HK-2 (cell line): Measurements from ENCODE around the gene HCFC1.

ENCODE experiments used
- DNase-seq: peaks from one replicate; pipeline ENCODE4 v3.0.0-alpha.2; 2018; ENCODE audit not compliant: unreplicated experiment

Gene HCFC1

DNA sequence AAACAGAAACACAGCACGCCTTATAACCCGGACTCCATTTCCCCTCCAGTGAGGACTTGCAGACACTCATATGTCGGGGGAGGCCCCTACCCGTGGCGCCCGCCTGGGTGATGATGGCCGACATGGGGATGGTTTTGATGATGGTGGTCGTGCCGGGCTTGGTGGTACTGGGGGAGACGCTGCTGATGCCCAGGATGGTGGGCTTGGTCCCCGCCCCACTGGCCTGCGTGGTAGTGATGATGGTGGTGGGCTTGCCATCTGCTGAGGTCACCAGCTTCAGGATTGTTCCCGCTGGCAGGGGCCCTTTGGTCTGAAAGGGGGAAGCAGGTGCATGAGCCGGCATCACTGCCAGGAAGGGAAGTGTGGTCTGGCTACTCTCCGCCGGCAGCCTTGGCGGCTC, 14.4 kb downstream of the HCFC1 start:
- no peak for DNase-seq

DNA sequence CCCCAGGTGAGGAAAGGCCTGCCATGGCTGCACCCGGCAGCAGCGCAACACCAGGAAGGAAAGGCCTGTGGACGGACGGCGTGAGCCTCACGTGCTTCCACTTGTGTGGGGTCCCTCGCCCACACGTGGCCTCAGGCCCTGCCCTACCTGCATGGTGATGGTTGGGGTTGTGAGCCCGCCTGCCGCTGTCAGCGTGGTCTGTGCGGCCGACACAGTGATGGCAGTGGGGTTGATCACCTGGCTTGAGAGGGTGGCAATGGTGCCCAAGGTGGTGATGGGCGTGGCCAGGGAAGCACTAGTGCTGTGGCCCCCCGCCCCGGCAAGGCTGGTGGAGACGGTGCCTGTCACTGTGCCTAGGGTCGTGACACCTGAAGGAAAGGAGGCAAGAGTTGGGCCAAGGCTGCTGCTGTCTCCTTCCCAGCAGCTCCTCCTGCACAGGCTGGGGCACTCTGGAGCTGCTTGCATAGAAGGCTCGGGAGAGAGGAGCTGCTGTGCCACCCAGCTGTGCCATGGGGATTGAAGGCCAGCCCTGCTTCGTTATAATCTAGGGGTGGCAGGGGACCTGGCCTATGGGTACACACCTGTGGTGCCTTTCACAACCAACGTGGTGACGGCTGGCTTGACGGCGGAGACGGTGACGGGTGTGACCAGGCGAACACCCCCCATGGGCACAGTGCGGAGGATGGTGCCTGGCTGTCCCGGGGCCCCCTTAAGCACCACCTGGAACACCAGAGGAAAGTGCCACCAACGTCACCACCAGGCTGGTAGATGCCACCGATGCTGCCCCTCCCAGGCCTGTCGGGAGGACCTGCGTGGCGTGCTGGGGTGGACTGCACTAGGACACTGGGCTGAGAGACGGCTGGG, 15.3 kb downstream of the HCFC1 start:
- DNase-seq = no peak

DNA sequence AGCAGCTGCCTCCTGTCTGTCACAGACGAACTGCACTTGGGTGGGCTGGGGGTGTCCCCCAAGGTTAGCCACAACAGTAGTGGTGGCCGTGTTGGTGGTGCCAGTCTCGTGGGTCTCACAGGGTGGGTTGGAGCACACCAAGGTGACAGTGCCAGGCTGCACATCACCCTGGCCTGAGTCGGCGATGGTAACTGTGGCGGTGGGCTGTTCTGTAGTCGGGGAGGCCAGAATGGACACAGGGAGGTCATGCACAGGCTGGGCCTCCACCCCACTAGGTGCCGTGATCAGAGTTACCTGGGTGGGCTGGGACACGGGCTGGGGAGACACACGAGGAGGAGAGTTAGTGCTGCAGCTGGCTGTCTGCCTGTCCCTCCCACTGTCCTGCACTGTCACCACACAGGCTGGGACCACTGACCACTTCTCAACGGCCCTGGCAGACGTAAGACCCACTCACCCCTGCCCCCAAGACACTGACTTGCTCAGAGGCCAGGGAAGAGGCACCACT, 16.3 kb downstream of the HCFC1 start:
- no peak for DNase-seq

DNA sequence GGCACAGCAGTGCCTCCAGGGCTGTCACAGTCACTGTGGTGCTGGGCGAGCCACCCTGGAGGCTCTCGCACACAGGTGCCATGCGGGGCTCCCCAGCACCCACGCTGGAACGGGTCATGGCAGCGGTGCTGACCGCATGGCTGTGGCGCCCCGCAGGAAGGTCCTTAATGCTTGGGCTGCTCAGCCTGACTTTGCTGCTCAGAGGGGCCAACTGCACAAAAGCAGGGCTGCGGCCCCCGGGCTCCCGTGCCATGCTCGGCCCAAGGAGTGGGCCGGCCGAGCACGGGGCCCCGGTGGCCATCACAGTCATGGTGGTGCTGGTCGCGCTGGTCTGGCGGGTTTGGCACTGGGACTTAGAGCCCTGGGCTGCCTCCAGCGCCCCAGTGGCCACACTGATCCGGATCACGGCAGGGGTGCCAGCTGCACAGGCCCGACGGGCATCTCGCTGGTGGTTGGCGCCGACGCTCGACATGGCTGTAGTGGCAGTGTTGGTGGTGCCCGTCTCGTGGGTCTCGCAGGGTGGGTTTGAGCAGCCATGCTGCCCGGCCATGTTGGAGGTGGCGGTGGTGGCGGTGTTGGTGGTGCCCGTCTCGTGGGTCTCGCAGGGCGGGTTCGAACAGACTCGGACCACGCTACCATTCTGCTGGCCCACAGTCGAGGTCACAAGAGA, 16.9 kb downstream of the HCFC1 start:
- DNase-seq = no peak

DNA sequence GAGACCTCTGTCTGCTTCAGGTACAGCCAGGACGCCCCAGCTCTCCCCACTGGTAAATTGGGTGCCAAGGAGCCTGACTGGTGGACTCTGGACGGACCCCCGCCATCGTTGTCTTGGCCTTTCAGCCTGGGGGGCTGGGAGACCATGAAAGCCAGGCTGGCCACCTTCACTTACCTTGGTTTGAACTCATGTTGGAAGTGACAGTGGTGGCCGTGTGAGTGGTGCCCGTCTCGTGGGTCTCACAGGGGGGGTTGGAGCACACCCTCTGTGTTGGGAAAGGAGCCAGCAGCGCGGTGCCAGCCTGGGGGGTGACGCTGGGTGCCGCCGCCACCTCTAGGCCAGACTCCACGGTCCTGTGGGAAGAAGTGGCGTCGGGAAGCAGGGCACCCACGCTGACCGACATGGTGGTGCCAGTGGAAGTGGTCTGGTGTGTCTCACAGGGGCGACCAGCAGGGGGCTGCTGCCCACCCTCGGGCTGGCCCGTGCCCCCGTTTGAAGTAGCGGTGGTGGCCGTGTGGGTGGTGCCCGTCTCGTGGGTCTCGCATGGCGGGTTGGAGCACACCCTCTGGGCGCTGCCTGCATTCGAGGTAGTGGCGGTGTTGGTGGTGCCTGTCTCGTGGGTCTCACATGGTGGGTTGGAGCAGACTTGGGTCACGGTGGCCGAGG, 17.6 kb downstream of the HCFC1 start:
- DNase-seq = no peak

DNA sequence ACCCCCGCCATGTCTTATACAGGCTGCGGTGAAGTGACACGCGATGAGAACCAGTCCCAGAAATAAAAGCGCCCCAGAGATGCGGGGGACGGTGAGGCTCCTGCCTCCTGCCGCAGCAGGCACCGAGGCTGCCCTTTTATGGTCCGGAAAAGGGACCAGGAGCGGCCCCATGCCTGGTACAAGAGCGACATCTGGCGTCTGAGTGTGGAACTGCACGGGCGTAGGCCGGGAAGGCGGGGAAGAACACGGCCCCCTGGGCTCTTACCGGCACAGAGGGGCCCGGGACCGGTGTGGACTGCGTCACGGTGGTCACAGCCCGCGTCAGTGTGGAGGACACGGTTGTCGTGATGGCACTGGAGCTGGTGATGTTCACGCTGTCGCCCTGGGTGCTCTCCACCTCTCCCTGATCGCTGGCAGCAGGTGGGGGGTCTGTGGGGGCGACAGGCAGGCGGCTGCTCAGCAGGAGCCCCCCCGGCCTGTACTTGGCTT, 18.2 kb downstream of the HCFC1 start:
- peak; percentile 60 for DNase-seq

DNA sequence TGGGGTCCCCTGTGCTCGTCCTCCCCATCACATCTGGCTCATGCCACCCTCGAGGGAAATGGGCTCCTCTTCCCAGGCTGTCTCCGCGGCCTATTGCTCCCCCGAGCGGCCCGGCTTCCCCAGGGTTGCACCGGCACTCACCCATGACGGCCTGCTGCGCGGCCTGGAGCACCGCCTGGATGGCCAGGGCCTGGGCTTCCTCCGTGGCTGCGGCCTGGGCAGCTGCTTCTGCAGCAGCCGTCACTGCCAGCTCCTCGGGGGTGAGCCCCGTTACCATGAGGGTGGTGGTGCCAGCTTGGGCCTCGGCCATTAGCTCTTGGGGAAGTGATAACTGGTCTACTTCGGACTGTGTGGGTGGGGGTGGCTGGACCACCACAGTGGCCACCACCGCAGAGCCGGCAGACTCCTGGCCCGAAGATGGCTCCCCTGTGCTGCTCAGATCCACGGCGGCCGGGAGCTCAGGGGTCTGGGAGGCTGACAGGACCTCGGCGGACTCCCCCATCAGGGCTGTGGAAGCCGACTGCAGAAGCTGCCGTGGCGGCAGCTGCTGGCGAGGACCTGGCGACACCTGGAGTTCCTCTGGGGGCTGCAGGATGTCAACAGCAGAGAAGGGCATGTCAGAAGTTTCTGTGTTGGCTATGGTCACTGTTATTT, 19.1 kb downstream of the HCFC1 start:
- no peak for DNase-seq

DNA sequence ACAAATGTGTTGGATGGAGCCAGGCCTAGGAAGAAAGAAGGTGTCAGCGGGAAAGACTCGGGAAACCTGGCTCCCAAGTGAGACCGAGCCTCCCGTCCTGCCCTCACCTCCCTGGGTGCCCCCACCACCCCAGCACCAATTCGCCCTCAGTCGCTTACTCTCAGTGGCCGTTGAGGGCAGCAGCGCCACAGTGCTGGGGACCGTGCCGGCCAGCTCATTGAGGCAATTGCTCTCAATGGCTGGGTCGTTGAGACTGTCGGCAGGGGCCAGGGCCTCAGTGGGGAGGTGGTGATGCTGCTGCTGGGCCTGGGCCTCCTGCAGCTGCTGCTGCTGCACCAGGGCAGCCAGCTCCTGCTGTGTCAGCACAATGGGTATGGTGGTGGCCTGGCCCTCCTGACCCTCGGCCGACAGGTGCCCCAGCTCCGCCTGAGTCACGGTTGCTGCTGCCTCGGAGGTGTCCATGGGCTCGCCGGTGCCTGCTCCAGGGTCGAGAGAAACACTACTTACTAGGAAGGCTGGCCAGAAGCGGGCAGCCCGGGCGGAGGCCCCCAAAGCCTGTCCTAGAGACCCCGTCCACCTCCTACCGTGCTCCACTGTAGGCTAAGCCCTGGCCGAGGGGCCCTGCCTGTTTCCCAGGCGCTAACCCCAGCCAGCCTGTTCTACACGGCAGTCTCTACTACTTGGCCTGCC, 19.8 kb downstream of the HCFC1 start:
- DNase-seq = no peak

DNA sequence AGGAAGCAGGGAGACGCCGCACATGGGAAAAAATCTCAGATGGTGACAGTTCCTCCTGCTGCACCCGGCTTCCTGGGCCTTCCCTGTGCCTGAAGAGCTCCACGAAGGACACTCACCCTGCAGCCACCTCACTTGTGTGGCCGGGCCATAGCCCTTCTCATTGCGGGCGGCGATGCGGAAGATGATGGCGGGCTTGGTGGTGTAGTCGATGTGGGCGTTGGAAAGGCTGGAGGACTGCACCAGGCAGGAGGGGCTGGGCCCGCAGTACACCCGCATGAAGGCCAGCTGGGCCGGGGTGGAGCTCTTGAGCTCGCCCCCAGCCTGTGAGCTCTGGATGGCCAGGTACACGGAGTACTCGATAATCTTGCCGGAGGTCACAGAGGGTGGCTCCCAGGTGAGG, 21.5 kb downstream of the HCFC1 start:
- DNase-seq = no peak

DNA sequence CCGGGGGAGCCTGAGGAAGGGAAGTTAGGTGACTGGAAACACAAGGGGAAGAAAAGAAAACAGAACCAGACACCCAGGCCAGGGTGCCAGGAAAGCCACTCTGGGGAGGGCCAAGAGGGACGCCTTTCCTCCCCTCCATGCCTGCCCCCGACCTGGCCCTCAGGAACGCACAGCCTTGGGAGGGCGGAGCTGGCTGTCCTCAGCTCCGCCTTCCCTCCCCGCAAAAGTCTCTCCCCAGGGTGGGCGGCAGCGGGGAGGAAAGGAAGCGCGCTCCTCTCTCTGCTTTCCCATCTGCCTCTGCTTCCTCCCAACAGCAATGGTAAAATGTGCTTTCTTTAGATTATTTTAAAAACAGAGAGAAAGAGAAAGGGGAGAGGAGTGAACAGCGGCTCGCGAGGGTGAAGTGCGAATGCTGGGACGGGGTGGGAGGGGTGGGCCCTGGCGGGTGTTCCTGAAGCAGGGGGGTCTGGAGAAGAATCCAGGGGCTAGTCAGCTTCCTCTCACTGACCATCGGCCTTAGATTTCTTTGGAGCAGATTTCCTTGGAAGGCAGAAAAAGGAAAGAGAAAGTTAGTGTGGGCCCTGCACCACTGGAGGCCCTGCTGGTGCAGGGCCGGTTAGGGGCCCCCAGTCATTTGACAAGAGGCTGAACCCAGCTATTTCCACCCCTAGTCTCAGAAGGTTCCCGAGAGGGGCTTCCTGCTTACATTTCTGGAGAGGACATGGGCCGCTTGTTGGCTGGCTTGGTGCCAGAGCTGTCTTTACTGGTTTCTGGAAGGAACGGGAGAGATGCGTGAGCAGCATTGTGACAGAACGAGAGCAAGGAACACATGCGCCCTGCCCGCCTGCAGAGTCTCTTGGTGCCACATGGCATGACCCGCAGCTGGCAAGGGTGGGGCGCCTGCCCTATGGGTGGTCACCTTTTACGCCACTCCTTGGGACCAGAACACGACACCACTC, 22.5 kb downstream of the HCFC1 start:
- DNase-seq = no peak

DNA sequence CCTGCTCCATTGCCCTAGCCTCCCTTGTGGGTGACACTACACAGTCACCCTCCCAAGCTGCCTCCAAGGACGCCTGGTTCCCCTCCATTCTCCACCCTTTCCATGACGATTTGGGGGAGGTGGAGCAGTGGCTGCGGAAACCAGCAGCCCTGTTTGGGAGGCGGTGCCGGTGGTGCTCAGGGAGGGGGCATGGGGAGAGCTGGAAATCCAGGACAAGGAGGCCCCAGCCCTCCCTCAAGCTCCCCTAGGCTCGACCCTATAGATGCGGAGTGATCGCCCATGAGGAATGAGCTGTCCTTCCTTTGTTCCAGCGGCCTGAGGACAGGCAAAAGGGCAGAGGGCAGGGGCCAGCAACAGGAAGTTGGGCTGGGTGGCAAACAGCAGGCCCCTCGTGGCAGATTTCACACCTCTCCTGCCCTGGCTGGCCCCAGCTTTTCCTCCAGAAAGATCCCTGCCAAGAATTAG, 23.6 kb downstream of the HCFC1 start:
- DNase-seq = no peak

DNA sequence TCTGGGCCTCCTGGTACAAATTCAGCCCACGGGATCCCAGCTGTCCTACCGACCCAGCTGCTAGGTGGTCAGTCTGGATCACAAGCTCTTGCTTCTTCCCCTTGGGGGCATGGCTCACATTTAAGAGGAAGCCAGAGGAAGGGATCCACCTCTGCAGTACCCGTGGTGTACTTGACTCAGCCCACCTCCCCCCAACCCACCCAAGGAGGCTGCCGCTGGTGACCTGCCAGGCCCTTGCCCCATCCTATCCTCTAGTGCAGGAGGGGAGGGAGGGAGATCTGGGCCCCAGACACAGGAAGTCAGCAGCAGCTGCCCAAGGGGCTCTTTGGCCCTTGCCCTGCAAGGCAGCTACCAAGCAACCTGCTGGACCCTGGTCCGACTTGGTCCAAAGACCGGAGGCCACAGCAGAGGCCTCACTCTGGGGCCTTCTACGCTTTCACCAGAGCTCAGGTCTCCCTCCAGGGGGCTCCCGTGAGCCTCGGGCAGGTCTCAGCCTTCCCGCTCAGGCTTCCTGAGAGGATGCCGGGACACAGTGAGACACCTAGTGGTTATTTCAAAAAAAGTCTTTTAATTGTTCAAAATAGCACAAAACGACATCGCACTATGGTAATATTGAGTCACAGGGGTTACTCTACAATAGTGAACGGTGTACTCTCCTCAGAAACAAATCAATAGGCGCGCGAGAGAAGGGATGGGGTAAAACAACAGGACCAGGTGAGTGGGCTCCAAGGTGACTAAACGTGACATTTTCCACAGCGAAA, 24.4 kb downstream of the HCFC1 start:
- peak; percentile 77 for DNase-seq

DNA sequence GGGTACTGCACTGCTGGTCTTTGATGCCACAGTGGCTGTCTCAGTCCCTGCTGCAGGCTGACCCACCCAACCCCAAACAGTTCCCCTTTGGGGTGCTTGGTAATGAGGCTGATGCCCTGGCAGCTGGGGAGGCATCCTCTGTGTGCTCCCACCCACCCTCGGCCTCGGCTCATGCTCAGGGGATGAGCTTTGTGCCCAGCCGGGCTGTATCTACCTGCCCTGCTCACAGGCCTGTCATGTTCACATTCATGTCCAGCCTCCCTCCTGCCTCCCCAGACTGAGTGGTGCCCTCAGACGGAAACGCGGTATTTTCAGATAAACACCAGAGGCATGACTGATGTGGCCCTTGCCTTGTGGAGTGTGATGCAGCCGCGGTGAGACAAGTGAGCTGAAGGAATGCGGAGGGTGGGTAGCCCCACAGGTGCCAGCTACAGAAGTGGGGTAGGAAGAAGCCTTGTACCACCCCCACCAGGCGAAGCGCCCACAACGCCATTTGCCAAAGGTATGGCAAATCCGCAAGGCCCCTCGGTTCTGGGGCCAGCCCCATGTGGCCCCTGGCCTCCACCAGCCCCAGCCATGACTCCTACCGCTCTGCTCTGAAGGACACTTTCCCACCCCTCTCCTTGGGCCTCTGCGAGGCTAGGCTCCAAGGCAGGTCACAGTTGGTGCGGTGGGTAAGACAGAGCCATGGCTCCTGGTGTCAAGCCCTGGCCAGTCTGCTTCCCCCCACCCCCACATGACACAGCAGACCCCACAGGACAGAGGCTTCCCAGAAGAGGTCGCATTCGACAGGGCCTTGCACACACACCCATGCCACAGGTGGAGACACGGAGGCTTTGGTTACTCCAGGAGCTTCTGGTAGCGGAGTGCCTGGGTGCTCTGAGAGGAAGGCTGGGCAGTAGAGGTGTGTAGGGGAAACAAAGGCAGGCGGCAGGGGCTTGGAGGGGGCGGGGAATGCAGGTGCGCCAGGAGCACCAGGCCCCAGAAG, 25.4 kb downstream of the HCFC1 start:
- no peak for DNase-seq

DNA sequence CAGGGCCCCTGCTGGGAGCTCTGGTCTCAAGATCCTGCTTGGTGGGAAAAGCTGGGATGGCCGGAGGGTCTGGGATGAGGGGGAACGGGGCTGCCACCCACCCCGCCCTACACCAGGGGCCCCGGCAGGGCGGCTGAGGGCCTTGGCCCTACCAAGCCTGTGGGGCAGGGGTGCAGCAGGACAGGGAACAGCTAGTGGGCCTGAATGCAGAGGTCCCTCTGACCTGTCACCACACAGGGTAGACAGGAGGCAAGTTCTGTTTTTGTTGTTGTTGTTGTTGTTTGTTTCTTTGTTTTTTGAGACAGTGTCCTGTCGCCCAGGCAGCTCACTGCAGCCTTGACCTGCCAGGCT, 26.8 kb downstream of the HCFC1 start:
- no peak for DNase-seq

DNA sequence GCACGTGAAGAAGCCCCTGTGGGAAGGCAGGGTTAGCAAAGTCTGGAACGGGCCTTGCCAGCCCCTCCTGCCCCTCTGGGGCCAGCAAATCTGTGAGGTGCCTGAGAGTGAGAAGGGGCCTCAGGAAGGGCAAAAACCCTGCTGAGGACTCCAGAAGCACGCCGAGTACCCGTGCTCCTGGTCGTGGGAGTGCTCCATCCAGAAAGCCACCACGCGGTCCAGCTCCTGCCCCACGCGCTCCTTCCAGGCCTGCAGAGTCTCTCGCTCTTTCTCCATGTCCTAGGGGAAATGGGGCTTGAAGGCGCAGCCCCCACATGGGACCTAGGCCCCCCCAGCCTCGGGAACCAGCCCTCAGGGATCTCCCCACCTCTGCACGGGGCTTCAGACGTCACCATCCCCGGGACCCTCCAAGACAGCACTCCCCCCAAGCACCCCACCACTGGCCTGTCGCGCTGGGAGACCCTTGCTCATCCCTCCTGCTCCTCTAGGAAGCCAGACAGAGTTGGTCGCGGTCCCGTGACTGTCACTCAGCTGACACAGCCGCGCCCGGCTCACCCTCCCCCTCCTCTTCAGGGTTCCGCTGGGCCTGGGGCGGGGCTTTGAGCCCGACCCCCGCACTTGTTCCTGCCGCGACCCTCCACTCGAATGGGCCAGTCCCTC, 27.3 kb downstream of the HCFC1 start, which contains the start of gene RENBP:
RENBP (minus strand) TSS at position 504 of the 660 bp plus-strand sequence; CDS start at position 471, 33 bp downstream.
- no peak for DNase-seq

DNA sequence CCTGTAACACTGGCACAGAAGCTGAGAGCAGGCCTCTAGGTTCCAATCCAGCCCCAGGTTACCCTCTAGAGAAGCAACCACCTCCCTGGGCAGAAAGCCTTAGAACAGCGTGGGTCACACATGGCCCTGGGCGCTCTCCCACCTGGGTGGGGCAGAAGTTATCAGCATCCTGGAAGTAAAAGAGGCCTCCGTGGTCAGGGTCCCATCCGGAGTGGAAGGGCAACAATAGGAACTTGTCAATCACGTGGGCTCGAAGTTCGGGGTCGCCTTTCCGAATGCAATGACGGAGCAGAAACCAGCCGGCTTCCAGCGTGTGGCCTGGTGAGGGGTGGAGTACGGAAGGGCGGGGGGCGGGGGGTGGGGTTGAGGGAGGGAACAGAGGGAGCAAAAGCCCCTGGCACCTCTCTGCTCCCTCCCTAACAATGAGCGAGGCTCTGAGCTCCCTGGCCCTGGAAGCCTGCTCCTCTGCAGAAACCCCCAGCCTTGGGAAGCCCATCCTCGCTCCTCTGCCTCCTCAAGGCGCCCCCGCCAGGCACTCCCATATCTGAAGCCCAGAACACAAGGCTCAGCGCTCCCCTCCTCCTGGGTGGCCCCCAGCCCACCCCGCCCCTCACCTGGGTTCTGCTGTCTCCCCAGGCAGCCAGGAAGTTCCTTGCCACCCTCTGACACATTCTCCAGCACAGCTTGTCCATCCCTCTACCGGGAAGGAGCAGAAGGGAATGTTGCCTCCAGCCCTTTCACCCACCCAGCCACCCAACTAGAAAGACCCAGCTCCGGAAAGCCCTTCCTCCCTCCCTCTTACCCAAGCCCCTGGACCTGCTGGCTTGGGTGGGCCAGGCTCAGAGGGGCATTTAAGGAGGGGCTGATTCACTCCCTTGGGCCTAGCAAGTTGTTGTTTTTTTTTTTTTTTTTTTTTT, 30.0 kb downstream of the HCFC1 start:
- no peak for DNase-seq
